ENCODE measurements around the gene DPPA3. TPM values are rescaled to one million over a fixed set of nuclear protein-coding genes. Genes with fewer than 3 reads are reported as not detected.
"Not testable (repeated sequence)": the region's sequence is repeated elsewhere in the genome, so short reads cannot be mapped to it uniquely, and the experiment has no call there.

Gene DPPA3
- not detected in 2 replicates for total RNA-seq (2014; rRNA removed)
- polyA plus RNA-seq (2012): not detected

DNA sequence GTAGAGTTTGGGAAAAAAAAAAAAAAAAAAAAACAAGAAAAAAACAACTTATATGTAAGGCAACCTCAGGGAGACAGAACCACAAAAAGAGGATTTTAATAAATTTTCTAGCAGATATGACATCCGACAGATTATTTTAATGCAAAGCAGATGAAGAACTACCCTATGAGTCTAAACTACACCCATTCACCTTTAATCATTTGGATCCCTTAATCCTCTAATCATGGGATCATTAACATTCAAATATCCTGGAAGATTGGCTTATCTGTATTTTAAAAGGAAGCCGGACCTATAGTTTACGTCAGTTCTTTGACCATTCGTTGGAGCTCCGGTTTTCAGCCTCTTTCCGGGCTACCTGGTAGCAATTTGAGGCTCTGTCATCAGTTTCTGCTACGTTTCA lies at the start of gene DPPA3:
Gene DPPA3, plus strand, starts transcription at position 301 of the 400 bp plus-strand sequence. CDS start 138 bp downstream, outside the sequence.
- no peak for DNase-seq (ENCODE audit: low read depth)

DNA sequence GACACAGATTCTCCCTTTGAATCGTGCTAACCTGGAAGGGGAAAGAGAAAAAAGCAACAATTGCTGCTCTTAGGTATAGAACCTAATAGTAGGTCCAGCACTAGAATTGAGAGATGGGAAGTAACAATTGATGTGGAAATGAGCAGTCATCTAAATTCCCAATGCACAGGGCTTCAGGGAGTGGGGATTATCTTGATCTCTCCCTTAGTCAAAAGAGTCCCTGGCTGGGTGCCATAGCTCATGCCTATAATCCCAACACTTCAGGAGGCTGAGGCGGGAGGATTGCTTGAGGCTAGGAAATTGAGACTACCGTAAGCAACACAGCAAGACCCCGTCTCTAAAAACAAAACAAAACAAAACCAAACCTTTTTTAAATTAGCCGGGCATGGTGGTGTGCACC lies 49.5 kb upstream of the DPPA3 start:
- no peak for DNase-seq (ENCODE audit: low read depth)

DNA sequence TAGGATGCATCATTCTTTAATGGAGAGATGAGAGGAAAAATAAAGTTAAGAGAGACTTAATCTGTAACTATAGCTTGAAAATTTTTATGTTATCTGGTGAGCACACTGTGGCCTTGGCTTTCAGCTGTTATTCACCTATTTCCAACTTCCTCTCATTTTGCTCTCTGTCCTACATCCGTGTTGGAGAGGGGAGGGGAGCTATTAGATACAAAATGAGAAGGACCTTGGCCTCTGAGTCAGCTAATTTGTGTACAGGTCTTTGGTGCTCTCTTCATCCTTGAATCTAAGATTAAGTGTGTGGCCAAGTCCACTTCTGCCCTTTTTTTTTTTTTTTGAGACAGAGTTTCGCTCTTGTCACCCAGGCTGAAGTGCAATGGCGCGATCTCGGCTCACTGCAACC lies 44.6 kb upstream of the DPPA3 start:
- DNase-seq (ENCODE audit: low read depth): no peak

DNA sequence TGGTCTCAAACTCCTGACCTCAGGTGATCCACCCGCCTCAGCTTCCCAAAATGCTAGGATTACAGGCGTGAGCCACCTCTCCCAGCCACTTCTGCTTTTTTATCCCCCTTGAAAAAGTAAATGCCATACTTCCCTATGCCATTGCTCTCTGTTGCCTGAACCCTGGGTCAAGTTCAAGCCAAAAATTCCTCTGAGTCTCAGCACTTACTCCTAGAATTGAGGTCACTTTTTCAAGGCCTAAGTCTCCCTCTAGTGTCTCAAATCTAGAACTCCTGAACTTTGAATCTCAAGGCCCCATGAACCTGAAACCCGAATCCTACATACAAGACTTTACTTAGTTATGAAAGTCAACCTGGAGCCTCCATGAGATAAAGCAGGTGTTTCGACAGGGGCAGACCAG lies 44.1 kb upstream of the DPPA3 start:
- DNase-seq (ENCODE audit: low read depth): peak; percentile 30

DNA sequence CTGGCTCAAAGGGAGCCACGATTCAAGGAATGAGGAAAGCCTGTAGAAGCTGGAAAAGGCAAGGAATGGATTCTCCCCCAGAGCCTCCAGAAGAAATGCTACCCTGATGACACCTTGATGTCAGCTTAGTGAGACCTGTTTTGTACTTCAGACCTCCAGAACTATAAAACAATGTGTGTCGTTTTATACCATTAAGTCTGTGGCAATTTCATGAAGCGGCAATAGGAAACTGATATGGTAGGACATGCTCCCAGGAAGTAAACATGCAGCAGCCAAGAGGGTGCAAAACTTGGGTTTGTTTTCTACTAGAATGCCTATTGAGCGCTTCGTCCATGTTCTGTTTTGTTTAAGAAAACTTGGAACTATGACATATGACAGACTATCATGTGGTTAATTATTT lies 43.1 kb upstream of the DPPA3 start:
- DNase-seq (ENCODE audit: low read depth): no peak

DNA sequence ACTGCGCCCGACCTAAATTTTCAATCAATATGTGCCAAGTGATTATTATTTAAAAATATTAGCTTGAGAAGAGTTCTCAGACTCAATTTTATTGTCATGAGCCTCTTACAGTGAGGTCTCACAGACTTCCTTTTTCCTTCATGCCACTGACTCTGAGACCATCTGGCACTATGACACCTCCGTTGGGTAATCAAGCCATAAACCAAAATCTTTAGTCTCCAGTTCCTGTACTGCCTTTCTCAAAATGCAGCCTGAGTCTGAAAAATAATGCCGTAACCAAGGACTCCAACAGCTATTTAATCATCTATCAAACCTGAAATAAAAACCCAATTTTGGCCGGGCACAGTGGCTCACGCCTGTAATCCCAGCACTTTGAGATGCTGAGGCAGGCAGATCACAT lies 35.8 kb upstream of the DPPA3 start:
- not testable (repeated sequence) for DNase-seq (ENCODE audit: low read depth)

DNA sequence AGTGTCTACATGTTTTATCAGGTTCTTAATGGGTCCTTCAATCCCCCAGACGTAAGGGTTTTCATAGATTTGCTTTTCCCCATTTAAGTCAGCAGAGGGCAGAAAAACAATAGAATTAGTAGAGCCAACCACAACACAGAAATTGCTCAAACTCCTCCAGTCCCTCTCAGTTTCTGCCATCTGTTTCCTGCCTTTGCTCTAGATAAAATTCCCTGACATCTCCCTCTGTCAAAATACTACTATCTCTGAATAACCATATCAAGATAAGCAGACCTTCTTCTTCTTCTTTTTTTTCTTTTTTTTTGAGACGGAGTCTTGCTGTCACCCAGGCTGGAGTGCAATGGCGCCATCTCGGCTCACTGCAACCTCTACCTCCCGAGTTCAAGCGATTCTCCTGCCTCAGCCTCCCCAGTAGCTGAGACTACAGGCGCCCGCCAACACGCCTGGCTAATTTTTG lies 33.8 kb upstream of the DPPA3 start:
- peak; percentile 45 for DNase-seq (ENCODE audit: low read depth)

DNA sequence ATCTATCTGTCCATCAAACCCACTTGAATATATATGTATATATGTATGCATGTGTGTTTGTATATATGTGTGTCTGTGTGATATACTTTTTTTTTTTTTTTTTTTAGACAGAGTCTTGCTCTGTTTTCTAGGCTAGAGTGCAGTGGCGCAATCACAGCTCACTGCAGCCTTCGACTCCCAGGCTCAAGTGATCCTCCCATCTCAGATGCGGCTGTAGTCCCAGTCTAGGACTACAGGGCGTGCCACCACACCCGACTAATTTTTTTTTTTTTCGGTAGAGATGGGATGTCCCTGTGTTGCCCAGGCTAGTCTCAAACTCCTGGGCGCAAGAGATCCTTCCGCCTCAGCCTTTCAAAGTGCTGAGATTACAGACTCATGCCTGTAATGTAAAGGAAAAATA lies 32.5 kb upstream of the DPPA3 start:
- no peak for DNase-seq (ENCODE audit: low read depth)

DNA sequence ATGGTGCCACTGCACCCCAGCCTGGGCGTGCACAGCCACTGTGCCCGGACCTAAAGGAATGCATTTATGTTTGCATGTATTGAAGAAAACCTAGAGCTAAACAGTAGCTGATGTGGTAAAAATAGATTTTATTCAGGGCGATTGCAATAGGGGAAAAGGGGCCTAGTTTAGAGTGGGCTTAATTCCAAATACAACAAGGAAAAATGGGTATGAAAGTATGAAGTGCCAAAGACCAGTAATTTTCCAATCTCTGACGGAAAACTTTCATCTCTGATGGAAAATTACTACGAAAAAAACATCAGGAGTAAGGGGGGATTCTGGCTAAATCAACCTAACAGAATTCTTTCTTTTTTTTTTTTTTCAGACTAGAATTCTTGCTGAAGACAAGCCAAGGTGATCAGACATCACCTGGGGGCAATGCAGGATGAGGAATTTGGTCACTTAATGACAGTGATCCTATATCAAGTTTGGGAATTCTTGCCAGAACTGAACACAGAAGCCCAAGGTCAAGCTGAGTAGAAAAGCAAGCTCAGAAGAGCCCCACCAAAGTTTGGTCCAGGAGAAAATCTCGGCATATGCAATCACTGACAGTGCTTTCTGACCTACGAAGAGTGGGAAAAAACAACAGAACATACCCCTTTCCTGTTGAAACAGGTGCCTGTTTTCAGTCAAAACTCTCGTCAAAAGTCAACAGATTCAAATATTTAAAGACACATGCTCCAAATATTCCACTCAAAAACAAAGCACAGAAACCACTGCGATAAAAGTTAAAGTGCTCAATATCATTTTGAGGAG lies 31.8 kb upstream of the DPPA3 start:
- DNase-seq (ENCODE audit: low read depth): no peak

DNA sequence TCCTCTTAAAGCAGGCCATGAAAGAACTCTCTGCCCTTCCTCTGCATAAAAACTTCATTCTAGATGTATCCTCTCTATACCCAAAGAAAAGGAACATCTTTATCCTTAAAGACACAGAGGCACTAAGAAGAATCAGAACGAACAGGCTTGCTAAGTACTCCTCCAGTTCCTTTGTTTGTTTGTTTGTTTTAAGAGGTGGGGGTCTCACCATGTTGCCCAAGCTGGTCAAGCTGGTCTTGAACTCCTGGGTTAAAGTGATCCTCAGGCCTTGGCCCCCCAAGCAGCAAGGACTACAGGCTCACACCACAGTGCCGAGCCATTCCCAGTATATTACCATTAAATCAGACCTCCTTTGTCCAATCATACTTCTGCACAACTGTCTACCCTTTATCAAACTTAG lies 29.7 kb upstream of the DPPA3 start:
- no peak for DNase-seq (ENCODE audit: low read depth)

DNA sequence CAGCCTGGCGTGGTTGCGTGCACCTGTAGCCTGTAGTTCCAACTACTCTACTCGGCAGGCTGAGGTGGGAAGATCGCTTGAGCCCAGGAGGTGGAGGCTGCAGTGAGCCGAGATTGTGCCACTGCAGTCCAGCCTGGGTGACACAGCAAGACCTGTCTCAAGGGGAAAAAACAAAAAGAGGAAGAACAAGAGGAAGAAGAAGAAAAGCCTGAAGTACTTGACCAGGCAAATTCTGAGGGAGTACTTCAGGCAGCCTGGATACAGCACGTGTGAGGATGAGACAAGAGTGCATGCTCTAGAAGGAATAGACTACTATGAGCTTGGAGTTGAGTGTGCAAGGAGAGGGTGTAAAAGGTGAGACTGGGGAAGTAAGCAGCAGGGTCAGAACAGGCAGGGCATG lies 17.4 kb upstream of the DPPA3 start:
- no peak for DNase-seq (ENCODE audit: low read depth)

DNA sequence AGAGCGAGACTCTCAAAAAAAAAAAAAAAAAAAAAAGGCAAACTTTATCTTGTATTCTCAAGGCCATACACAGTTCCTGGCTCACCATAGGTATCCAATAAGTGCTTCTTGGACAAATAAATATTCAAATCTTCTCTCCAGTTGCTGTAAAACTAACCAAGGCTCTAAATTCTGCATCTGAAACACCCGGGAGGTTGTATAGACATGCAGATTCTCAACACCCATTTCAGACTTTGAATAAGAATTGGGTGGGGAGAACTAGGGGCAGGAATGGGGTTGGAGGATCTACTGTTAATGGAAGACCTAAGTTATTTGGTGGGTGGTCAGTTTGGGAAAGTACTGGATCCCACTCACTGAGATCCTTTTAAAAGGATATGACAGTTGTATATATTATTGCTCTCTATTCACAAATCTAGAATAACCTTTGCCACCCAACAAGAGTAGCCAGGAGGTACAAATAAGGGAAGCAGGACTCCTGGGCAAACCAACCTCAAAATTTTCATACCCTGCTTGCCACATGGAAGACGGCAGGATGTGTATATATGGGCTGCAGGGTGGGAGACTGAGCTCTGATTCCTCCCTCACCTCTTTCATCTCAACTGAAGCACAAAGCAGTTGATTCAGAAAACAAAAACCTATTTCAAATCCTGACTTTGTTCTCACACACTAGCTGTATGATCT lies 16.5 kb upstream of the DPPA3 start:
- no peak for DNase-seq (ENCODE audit: low read depth)

DNA sequence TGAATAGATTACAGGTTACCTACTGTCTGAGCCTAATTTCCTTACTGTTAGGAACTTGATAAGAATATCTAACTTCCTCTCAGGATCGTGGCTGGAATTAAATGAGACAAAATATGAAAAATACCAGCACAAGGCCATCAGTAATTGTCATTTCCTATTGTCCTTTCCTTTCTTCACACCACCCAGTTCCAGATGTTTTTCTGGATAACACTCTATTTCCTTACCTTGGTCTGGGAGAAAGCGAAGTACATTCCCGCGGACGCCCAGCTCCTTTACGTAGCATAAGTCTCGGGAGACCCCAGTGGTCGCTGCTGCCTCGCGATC lies 16.0 kb upstream of the DPPA3 start:
- no peak for DNase-seq (ENCODE audit: low read depth)

DNA sequence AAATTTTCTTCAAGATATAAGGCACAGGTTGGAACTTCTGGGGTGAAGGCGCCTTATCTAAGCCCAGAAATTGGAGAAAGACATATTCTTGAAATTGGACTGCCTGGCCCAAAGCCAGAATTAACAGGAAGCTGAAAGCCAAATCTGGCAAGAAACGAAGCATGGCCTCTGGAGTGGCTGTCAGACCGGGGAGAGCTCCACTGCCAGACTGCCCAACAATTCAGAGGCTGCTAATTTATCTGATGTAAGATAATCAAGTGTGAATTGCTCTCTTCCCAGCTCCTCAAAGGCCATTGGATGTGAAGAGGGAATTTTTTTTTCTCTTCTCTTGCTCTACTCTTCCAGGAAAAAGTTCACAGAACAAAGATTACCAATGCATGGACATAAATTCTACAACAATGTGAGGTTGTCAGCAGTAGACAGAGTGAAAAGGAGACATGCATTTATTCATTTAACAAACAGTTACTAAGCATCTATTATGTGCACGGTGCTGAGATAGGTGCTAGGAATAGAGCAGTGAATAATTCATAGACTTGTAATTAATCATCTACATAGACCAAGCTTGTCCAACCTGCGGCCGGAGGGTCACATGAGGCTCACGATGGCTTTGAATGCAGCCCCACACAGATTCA lies 15.6 kb upstream of the DPPA3 start, which contains the start of gene GDF3:
Gene GDF3, minus strand, starts transcription at position 210 of the 632 bp plus-strand sequence. Its CDS starts 47 bp downstream, at position 163.
- DNase-seq (ENCODE audit: low read depth): no peak

DNA sequence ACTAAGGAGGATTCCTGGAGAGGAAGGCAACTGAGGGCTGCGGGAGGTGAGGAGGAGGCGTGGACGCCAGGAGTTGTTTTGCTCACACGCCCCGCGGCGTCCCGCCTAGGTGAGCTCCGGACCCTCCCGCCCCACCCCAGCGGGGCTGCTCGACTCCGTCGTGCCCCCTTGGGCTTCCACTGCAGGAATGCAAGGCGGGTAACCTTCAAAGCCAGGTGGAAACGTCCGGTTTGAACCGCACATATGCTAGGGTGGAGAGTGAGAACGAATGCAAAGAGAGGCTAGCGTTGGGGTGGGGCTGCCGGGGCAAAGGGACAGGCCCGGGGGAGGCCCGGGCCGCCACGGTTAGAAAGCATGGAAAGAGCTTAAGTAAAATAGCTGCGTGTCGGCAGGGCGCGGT lies 5.4 kb upstream of the DPPA3 start:
- DNase-seq (ENCODE audit: low read depth): no peak

DNA sequence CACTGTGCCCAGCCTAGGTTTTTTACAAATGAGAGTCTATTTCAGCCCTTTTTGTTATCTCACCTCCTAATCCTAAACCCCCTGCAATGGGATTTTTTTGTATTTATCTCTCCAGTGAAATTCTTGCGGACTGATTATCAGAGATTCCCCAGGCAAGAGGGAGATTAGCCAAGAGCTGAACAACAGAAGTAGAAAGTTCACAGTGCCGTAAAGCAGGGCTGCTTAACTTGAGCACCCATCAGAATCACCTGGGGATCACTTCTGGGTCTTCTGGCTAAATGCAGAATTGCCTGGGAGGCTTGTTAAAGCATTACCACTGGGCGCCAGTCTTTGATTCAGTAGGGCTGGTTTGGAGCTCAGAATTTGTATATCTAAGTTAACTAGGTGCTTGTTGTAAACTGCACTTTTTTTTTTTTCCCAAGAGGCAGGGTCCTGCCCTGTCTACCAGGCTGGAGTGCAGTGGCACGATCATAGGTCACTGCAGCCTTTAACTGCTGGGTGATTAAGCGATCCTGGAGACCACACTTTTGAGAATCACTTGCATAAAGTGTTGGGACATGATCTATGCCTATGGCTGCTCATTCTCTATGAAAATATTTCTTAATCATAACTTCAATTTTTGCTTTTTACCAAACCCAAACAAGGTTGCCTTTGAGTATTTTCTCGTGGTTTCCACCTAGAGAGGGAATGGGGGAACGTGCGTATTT lies 1.1 kb upstream of the DPPA3 start:
- no peak for DNase-seq (ENCODE audit: low read depth)

DNA sequence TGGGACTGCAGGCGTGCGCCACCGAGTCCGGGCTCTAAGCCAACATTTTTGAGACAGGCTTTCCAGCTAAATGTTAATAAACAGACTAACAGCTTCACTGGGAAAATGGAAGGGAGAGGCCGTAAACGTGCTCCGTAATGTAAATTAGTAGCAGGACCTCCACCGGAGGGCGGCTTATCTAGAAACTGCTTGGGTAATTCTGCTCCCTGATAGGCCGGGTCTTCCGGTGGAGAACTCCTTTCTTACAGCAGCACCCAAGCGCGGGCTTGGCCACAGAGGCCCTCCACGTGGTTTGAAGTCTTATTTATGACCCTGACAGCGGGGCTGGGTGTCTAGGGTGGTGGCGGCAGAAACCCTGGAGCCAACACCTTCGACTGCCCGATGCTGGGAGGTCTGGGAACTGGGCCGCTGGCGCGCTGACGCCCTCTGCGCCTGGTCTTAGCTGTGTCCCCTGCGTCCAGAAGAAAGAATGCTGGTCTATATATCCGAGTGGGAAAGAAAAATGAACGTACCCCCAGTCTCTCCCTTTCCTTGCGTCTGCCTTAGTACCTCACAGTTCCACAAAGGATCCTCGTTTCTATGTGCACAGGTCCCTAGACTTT lies 1.7 kb downstream of the DPPA3 start:
- no peak for DNase-seq (ENCODE audit: low read depth)

DNA sequence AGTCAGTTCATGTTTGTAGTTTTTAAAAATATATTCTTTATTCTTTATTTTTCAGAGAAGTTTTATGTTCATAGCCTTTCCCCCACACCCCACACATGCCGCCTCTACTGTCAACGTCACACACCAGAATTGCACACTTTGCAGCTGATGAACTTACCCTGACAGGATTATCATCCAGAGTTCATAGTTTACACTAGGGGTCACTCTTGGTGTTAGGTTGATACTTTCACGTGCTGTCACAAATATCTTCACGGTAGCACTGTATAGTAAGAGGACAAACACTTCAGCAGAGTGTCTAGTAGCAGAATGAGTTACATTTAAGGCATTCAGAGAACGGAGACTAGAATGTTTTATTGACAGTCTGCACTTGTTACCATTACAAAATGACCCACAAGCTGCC lies 5.1 kb downstream of the DPPA3 start:
- DNase-seq (ENCODE audit: low read depth): peak; percentile 31

DNA sequence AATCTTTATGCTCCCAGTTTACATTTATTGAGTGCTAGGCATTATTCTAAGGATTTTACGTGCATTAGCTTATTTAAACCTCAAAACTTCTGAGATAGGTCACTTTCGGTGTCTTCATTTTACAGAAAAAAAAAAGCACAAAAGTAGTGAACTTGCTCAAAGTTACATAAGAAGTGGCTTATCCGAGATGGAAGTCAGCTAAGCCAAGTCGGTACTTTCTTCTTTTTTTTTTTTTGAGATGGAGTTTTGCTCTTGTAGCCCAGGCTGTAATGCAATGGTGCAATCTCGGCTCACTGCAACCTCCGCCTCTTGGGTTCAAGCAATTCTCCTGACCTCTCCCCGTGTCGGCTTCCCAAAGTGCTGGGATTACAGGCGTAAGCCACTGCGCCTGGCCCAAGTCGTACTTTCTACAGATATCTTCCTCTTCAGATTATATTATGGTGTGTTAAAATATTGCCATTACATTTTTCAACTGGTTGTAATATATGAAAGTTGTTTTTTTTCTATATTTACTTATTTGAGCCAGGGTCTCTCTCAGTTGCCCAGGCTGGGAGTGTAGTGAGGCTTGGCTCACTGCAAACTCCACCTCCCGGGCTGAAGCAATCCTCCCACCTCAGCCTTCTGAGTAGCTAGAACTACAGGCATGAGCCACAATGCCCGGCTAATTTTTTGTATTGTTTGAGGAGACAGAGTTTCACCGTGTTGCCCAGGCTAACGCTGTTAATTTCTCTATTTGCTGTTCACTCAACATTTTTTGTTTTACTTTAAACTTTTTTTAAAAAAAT lies 8.9 kb downstream of the DPPA3 start:
- no peak for DNase-seq (ENCODE audit: low read depth)

DNA sequence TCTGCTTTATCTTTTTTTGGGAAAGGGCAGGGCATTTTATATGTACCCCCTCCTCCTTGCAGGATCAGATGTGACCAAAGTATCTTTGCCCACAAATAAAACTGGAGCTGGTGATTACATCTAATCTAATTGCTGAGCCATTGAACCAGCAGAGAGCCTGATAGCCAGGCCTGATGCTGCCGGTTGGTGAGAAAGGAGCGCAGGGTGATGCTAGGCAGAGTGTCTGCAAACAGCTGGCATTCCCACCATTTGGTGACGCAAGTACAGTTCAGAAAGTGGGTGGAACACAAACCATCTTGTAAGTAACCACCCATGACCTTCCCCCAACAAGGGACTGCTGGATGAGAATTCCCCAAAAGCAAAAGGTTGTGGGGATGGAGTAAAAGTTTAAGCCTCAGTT lies 12.7 kb downstream of the DPPA3 start:
- no peak for DNase-seq (ENCODE audit: low read depth)

DNA sequence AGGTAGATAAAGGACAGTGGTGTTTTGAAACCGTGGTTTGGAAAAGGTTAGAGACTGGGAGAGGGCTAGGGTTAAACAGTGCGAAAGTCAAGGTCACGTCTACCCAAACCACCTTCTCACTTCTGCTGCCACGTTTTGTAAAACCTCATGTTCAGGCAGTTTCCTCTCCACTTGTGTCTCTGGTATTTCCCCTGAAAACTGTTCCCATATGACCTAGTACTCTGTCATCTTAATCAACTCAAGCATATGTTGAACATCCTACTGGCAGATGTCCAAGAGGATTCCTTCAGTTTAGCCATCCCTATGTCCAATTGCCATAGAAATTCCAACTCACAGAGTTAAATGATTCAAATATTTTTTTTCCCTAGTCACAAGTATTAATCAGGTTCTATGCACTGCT lies 18.5 kb downstream of the DPPA3 start:
- DNase-seq (ENCODE audit: low read depth): no peak

All from LHCN-M2 (cell line).